PFSK-1 (cell line): ENCODE results near the gene KDM2B.

ENCODE experiments used
- FOXP2 ChIP-seq: optimal IDR thresholded peaks from 2 replicates; pipeline ENCODE3; 2011; ENCODE audit warnings: borderline replicate concordance, control low read depth, inconsistent platforms; ENCODE audit not compliant: insufficient read depth; ENCODE audit errors: extremely low read length, extremely low read depth
- POLR2AphosphoS5 ChIP-seq: IDR thresholded peaks from 2 replicates; pipeline ENCODE4 v1.6.1; 2012; ENCODE audit warnings: low read depth, mild to moderate bottlenecking, control low read depth, low read length, moderate library complexity
- SIN3A ChIP-seq: IDR thresholded peaks from 2 replicates; pipeline ENCODE4 v1.6.1; 2012; ENCODE audit warnings: mild to moderate bottlenecking, low read length, moderate library complexity, borderline replicate concordance; ENCODE audit not compliant: insufficient read depth
- TAF1 ChIP-seq: IDR thresholded peaks from 2 replicates; pipeline ENCODE4 v1.6.1; 2012; ENCODE audit warnings: low read length, control low read depth, borderline replicate concordance; ENCODE audit not compliant: insufficient read depth
- TF ChIP-seq, protein P1 (sequence below), 2 experiments: IDR thresholded peaks; 2 replicates each; pipeline versions ENCODE4 v1.6.1 to v1.8.0; 2011 to 2012; ENCODE audit warnings: low read depth in 2 of 2, low read length in 2 of 2, control low read depth in 1 of 2, inconsistent platforms in 1 of 2, mild to moderate bottlenecking in 1 of 2, moderate library complexity in 1 of 2; ENCODE audit not compliant: insufficient read depth in 1 of 2

Gene KDM2B

DNA sequence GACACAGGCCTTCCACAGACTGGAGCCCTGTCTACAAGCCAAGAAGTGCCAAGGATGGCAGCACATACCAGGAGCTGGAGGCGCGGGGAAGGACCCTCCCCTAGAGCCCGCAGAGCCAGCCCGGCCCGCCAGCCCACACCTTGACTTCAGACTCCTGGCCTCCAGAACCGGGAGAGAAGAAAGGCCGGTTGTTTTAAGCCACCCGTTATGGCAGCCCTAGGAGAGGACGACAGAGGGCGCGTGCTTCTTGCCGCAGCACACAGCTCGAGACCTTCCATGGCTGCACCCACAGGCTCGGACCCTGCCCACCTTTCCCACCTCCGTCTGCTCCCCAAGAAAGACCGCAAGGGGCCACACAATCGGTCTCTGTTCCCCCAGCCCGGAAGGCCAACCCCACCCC lies 127.2 kb downstream of the KDM2B start:
- TF ChIP-seq SIN3A, result no peak
- TF ChIP-seq, protein P1, sequence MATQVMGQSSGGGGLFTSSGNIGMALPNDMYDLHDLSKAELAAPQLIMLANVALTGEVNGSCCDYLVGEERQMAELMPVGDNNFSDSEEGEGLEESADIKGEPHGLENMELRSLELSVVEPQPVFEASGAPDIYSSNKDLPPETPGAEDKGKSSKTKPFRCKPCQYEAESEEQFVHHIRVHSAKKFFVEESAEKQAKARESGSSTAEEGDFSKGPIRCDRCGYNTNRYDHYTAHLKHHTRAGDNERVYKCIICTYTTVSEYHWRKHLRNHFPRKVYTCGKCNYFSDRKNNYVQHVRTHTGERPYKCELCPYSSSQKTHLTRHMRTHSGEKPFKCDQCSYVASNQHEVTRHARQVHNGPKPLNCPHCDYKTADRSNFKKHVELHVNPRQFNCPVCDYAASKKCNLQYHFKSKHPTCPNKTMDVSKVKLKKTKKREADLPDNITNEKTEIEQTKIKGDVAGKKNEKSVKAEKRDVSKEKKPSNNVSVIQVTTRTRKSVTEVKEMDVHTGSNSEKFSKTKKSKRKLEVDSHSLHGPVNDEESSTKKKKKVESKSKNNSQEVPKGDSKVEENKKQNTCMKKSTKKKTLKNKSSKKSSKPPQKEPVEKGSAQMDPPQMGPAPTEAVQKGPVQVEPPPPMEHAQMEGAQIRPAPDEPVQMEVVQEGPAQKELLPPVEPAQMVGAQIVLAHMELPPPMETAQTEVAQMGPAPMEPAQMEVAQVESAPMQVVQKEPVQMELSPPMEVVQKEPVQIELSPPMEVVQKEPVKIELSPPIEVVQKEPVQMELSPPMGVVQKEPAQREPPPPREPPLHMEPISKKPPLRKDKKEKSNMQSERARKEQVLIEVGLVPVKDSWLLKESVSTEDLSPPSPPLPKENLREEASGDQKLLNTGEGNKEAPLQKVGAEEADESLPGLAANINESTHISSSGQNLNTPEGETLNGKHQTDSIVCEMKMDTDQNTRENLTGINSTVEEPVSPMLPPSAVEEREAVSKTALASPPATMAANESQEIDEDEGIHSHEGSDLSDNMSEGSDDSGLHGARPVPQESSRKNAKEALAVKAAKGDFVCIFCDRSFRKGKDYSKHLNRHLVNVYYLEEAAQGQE (IDR thresholded peaks at IDR 0.05; ENCODE audit: insufficient read depth in 1 of 2, low read depth in 2 of 2, low read length in 2 of 2), result no peak
- no peak for TF ChIP-seq TAF1
- TF ChIP-seq FOXP2, result no peak
- no peak for TF ChIP-seq POLR2AphosphoS5

- TF ChIP-seq TAF1 (no peak), SIN3A (no peak), POLR2AphosphoS5 (no peak), FOXP2 (no peak)
- TF ChIP-seq, protein P1 (IDR thresholded peaks at IDR 0.05; ENCODE audit: insufficient read depth in 1 of 2, low read depth in 2 of 2, low read length in 2 of 2), result no peak
Measured at GRCh38 chr12:121452985-121453360, 127.8 kb downstream of the KDM2B start.

DNA sequence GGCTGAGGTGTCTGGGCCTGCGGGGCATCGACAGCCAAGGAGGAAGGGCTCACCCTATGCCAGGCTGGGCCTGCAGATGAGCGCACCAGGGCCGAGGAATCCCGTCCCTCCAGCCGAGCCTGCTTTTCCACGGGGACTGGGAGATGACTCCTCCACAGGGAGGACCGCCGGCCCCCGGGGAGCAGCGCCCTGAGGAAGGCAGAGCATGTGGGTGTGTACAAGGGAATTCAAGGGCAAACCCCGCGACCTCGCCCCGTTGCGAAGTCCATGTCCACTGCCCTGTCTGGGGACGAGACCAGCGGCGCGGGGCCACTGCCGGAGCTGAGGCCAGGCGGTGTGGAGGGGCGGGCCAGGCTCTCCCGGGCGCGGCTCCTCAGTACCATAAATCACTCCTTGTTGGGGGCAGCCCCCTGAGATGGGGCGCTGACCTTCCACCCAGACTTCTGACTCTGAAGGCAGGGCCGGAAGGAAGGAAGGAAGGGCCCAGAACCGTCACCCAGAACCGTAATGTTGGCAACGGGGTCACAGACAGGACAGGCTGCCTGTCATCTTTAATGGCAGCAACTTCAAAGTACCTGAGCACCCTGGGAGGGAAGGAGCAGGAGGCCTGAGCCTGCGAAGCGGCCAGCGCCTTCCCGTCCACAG lies 128.4 kb downstream of the KDM2B start:
- TF ChIP-seq TAF1, result no peak
- TF ChIP-seq, protein P1 (IDR thresholded peaks at IDR 0.05; ENCODE audit: insufficient read depth in 1 of 2, low read depth in 2 of 2, low read length in 2 of 2), result no peak
- no peak for TF ChIP-seq FOXP2
- no peak for TF ChIP-seq POLR2AphosphoS5
- no peak for TF ChIP-seq SIN3A

DNA sequence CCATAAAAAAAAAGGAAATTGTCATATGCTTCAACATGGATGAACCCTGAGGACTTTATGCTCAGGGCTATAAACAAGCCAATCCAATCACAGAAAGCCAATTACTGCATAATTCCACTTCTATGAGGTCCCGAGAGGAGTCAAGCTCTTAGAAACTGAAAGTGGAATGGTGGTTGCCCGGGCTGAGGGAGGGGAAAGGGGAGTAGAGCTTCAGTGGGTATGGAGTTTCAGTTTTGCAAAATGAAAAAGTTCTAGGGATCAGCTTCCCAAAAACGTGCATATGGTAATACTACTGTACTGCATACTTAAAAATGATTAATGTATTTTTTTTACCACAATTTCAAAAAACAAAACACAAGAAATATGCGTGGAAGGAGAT lies 128.9 kb downstream of the KDM2B start:
- TF ChIP-seq TAF1 (no peak), FOXP2 (no peak), POLR2AphosphoS5 (no peak), SIN3A (no peak)
- TF ChIP-seq, protein P1 (IDR thresholded peaks at IDR 0.05; ENCODE audit: insufficient read depth in 1 of 2, low read depth in 2 of 2, low read length in 2 of 2), result no peak

- TF ChIP-seq, protein P1 (IDR thresholded peaks at IDR 0.05; ENCODE audit: insufficient read depth in 1 of 2, low read depth in 2 of 2, low read length in 2 of 2), result no peak
- TF ChIP-seq TAF1 (no peak), POLR2AphosphoS5 (no peak), FOXP2 (no peak), SIN3A (no peak)
Measured at GRCh38 chr12:121448771-121449315, 132.0 kb downstream of the KDM2B start.
